ENCODE measurements around the gene TAGAP. TPM values are rescaled to one million over a fixed set of nuclear protein-coding genes. Genes with fewer than 3 reads are reported as not detected.

Gene TAGAP
- total and polyA plus RNA-seq, 2 of the 8 experiments (the other 6 are each of a cell fraction or from before 2014, with no cell fraction given), result not detected

GRCh38 chr6:159062976-159063375 is 18.2 kb upstream of the TAGAP start:
- no peaks in the 10 kb centered on the region for H3K79me1 ChIP-seq (ENCODE audit: low read depth, low read length)
- no peak overlapping the region for H2BK12ac ChIP-seq (ENCODE audit: low read depth, low read length)
- 87% methylated on average over 2 of the region's 2 CpGs; no CpG with 5 or more reads in 1 of the 2 experiments for WGBS, 2 experiments (ENCODE audit: extremely low coverage in 1 of 2, insufficient coverage in 1 of 2, insufficient read length in 1 of 2, insufficient replicate concordance in 2 of 2, low coverage in 1 of 2, low lambda C conversion rate in 2 of 2, missing lambda C conversion rate in 1 of 2)
- H4K91ac ChIP-seq (replicated peaks; ENCODE audit: insufficient read length, low read length), result no peak overlapping the region
- ChIA-PET CTCF (ENCODE audit: partially characterized antibody) (interaction anchor here (1.1 to 2.8 kb wide), 5 partner anchors 9 to 54 kb away, joined by 3 to 10 read pairs (median 7); no protein-coding TSS in a partner anchor), POLR2A (ENCODE audit: partially characterized antibody) (interaction anchor here (1.1 kb wide), 1 partner anchor 20 kb away, joined by 3 read pairs; no protein-coding TSS in a partner anchor)
- no peak for FAIRE-seq
- H3K4me1 ChIP-seq (replicated peaks in 1 of 4; ENCODE audit: control insufficient read depth in 3 of 4, insufficient read depth in 4 of 4, low read length in 3 of 4), result no peaks in the 10 kb centered on the region
- H3K56ac ChIP-seq (replicated peaks; ENCODE audit: insufficient read length, low read depth, low read length), result no peak overlapping the region
- H3K4me2 ChIP-seq (ENCODE audit: insufficient read depth in 1 of 2, low read depth in 2 of 2, low read length in 2 of 2), result no peak overlapping the region
- no peak overlapping the region for H2AFZ ChIP-seq (ENCODE audit: low read length)
- DNase-seq (ENCODE audit: low read depth in 1 of 2, low spot score in 2 of 2), result no peak
- H3K9me3 ChIP-seq (ENCODE audit: insufficient read depth in 2 of 2, low read depth in 1 of 2, low read length in 1 of 2), result no peaks in the 10 kb centered on the region
- no peak overlapping the region for H4K8ac ChIP-seq (ENCODE audit: extremely low read depth, insufficient read depth, low read length)
- no peak overlapping the region for H3K4me3 ChIP-seq (ENCODE audit: extremely low read depth in 1 of 4, insufficient read depth in 2 of 4, low read depth in 3 of 4, low read length in 4 of 4)
- no peaks in the 10 kb centered on the region for H3K23me2 ChIP-seq (ENCODE audit: low read depth, low read length)
- H2AK5ac ChIP-seq (ENCODE audit: low read depth, low read length), result no peak overlapping the region
- H3K9ac ChIP-seq (replicated peaks in 1 of 4; ENCODE audit: extremely low read depth in 1 of 4, low read depth in 3 of 4, low read length in 3 of 4), result no peak overlapping the region
- H3K4ac ChIP-seq (replicated peaks; ENCODE audit: insufficient read length, low read depth, low read length), result no peak overlapping the region
- no peaks in the 10 kb centered on the region for H3K36me3 ChIP-seq (ENCODE audit: control insufficient read depth in 2 of 4, insufficient read depth in 4 of 4, low read length in 3 of 4)
- H3K18ac ChIP-seq (ENCODE audit: extremely low read depth, low read length), result no peak overlapping the region
- H3K27me3 ChIP-seq (replicated peaks in 1 of 4; ENCODE audit: control insufficient read depth in 3 of 4, extremely low read depth in 1 of 4, insufficient read depth in 3 of 4, low read length in 3 of 4), result peaks cover 0 to under 1% (median 0%) of the 10 kb centered on the region in 4 experiments; a peak in 2 of 7 replicates
- no peak overlapping the region for H2BK20ac ChIP-seq (ENCODE audit: low read length)
- H2BK15ac ChIP-seq (ENCODE audit: low read length), result no peak overlapping the region
- H2BK120ac ChIP-seq (replicated peaks; ENCODE audit: low read depth, low read length), result no peak overlapping the region
- H3K14ac ChIP-seq (ENCODE audit: insufficient read length), result no peak overlapping the region
- no peak overlapping the region for H3K27ac ChIP-seq (ENCODE audit: low read depth, low read length)
- no peak overlapping the region for H2BK5ac ChIP-seq (ENCODE audit: low read depth, low read length)
- no peaks in the 10 kb centered on the region for H4K20me1 ChIP-seq (replicated peaks in 1 of 2; ENCODE audit: control insufficient read depth in 1 of 2, insufficient read depth in 2 of 2, low read length in 2 of 2)
- no peak overlapping the region for H4K5ac ChIP-seq (ENCODE audit: insufficient read length, low read depth, low read length)
- no peaks in the 10 kb centered on the region for H3K79me2 ChIP-seq (ENCODE audit: control insufficient read depth in 1 of 2, insufficient read depth in 2 of 2, low read length in 2 of 2)
- no peak overlapping the region for H3K23ac ChIP-seq (ENCODE audit: insufficient read length)
- TF ChIP-seq EP300 (IDR thresholded peaks at IDR 0.05; ENCODE audit: borderline replicate concordance in 1 of 2, low read depth in 2 of 2, low read length in 2 of 2), result no peak
- no peak for TF ChIP-seq CHD2 (IDR thresholded peaks at IDR 0.05; ENCODE audit: low read length)
- no peak for TF ChIP-seq GABPA (IDR thresholded peaks at IDR 0.05; ENCODE audit: borderline replicate concordance, insufficient read depth, low read length)
- no peak for TF ChIP-seq CREB1 (IDR thresholded peaks at IDR 0.05)
- TF ChIP-seq NRF1 (IDR thresholded peaks at IDR 0.05; ENCODE audit: low read depth, low read length), result no peak
- no peak for TF ChIP-seq HDAC2 (IDR thresholded peaks at IDR 0.05; ENCODE audit: borderline replicate concordance in 1 of 2, low read depth in 2 of 2, low read length in 2 of 2)
- no peak for TF ChIP-seq RBBP5 (IDR thresholded peaks at IDR 0.05; ENCODE audit: borderline replicate concordance, low read depth, low read length)
- TF ChIP-seq RAD21 (IDR thresholded peaks at IDR 0.05 in 1 of 2, conservative IDR thresholded peaks at IDR 0.05 in 1 of 2; ENCODE audit: low read depth in 2 of 2, low read length in 2 of 2), result no peak
- TF ChIP-seq TAF1 (IDR thresholded peaks at IDR 0.05; ENCODE audit: low read depth, low read length), result no peak
- no peak for TF ChIP-seq RNF2 (IDR thresholded peaks at IDR 0.05; ENCODE audit: borderline replicate concordance, low read depth, low read length, missing control alignments, poor library complexity, severe bottlenecking)
- no peak for TF ChIP-seq POLR2A (IDR thresholded peaks at IDR 0.05; ENCODE audit: control extremely low read depth in 1 of 2, low read depth in 2 of 2, low read length in 2 of 2)
- TF ChIP-seq TEAD4 (IDR thresholded peaks at IDR 0.05; ENCODE audit: low read depth, low read length), result no peak
- TF ChIP-seq EZH2 (IDR thresholded peaks at IDR 0.05; ENCODE audit: low read depth, low read length, severe bottlenecking), result no peak
